HG02885 (cell line): ENCODE measurements around the gene TNFRSF17.

ENCODE experiments used
- ATAC-seq: cut with Tn5 transposase; IDR thresholded peaks from one replicate; pipeline ENCODE4 v1.9.1; 2021; ENCODE audit warnings: mild to moderate bottlenecking; ENCODE audit not compliant: unreplicated experiment, poor library complexity

TNFRSF17 gene

DNA sequence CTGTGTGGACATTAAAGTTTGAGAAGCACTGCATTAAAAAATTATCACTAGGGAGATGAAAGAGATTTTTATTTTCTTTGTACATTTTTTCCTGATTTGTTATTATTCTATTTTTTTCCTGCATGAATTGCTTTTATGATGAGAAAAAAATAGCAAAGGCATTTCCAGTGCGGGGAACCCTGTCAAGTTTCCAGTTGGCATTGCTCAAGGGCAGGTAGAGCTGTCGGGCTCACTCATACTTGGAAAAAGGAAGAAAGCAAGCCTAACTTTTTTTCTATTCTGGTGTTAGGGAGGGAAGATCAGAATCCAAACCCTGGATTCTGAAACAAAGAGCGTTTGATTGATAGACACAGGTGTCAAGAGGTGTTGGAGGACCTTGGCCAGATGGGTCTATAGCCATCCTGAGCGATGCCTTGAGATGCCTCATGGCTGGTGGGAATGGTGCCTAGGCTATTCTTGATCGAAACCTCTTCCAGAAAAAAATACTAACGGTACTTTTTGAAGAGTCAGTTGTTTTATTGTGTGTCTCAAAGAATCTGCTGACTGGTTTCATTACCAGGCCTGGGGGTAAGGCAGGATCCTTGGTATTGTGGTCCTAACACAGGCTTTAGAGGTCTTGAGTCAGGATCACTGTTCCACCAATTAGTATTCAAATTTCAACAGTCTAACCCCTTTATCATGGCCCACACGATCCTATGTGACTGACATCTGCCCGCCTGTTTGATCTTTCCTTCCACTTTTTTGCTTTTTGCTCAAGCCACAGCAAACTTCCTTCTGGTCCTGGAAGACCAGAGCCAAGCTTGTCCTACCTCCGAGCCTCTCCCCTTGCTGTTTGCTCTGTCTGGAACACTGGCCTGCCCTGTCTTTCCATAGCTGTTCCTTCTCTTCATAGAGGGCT is 31.7 kb downstream of the TNFRSF17 start:
- no peak for ATAC-seq

DNA sequence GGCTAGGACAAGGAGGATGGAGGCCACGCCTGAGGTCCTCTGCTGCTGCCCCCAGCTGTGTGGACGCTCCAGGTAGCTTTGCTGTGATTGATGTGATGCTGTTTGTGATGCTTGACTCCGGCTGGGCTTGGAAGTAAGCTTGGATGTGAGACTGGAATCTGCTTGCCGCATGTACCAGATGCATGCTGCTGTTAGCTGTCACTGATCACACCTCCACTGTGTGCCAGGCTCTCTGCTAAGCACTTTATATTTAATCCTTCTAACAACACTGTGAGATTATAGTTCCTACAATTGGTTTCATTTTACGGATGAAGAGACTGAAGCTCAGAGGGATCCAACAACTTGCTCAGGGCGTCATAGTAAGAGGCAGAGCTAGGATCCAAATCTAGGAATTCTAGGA is 35.0 kb downstream of the TNFRSF17 start:
- ATAC-seq: no peak

DNA sequence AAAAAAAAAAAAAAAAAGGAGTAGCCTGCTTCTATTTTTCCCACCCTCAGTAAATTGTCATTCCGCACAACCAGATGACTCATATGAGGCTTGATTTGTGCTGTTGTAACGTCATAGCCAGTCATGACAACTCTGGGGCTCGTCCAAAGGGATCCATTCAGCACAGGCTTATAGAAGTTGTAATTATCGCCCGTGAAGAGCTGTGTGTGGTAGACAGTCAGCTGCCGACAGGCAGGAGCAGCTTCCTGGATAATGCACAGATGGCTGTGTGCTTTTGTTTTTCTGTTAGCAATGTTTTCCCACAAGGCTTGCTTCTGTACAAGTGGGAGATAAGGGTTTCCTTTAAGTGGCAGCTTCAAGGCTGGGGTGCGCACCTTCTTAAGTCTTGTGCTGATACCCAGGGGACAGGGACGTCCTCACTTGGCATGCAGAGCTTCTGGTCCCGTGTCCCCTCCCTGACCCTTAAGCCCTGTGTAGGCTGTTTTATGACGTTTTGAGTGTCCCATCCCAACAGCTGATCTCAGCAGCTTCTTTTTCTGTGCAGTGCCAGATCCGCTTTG is 37.5 kb downstream of the TNFRSF17 start:
- ATAC-seq: no peak

DNA sequence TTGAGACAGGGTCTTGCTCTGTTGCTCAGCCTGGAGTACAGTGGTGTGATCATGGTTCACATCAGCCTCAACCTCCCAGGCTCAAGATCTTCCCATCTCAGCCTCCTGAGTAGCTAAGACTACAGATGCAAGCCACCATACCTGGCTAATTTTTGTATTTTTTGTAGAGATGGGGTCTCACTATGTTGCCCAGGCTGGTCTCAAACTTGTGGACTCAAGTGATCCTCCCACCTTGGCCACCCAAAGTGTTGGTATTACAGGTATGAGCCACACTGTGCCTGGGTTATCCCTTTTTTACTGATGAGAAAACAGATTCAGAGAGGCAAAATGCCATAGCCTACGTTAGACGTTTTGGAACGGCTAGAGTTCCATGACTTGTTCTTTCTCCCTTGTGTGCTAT is 41.6 kb downstream of the TNFRSF17 start:
- ATAC-seq: no peak

DNA sequence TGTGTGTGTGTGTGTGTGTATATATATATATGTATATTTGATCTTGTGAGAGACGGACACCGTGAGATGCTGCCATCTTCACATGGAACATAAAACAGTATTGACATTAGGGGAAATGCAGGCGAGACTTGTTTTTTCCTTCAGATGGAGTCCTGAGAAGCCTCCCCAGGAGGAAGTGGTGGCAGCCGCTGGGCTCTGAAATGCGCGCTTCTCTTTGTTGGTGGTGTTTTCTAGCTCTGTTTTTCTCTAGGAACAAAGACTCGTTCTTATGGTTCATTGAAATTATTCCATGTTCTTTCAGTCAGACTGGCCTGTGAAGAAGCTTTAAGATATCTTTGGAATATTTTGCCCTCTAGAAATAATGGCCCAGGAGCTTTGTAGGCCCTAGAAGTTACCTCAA is 44.5 kb downstream of the TNFRSF17 start:
- ATAC-seq: no peak

DNA sequence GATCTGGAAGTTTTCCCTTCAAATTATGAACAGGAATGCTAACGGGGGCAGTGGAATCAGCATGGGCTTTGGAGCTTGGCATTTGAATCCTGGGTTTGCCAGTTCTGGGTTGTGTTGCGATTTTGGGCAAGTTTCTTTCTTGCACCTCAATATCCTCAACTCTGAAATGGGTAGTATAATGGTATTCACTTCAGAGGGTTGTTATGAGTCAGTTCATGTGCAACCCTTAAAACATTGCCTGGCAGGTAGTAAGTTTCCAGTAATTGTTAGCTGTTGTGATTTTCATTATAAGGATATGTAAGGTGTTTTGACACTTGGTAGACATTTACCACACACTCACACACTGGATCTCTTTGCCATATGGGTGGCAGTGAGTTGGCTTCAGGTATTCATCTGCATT is 44.9 kb downstream of the TNFRSF17 start:
- no peak for ATAC-seq

DNA sequence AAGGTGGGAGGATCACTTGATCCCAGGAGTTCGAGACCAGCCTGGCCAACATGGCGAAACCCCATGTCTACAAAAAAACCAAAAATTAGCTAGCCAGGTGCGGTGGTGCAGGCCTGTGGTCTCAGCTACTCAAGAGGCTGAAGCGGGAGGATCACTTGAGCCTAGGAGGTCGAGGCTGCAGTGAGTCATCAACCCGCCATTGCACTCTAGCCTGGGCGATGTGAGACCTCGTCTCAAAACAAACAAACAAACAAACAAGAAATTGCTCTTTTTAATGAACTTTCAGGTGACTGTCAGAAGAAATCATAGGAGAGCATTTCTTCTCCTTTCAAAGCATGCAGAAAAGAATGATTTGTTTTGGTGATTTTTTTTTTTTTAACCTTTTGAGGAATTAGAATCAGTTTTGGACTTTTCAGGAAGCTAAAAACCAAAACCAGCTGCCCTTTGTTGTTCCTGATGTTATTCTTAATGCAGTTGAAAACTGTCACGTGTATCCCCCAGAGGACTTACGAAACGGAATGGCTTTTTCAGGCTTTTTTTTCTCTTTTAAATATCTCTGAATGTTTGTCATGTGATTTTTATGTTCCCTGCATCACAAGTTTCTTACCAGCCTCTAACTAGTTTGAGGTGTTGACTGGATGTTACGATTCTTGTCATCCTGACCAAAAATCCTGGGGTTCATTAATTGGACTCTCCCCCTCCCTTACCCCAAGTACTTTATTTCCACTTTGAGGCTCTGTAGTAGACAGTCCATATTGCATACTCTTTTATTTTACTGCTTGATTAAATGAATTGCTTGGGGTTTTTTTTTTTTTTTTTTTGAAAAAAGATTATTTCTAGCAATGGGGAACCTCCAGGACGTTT is 45.6 kb downstream of the TNFRSF17 start:
- ATAC-seq: no peak

DNA sequence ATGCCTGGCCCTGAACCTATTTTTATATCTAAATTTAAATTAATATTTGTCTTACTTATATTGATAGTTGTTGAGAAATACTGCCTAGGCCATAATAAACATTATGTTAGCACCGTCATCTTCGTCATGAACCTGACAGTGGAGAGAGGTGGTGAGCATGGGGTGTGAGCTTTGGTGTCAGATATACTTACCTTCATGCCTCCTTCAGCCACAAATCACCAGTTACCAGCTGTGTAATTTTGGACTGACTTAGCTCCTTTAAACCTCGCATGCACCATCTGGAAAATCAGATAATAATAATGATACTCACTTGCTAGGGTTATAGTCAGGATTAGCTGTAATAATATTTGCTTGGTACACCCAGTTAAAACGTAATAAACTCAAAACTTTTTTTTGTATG is 46.6 kb downstream of the TNFRSF17 start:
- no peak for ATAC-seq

DNA sequence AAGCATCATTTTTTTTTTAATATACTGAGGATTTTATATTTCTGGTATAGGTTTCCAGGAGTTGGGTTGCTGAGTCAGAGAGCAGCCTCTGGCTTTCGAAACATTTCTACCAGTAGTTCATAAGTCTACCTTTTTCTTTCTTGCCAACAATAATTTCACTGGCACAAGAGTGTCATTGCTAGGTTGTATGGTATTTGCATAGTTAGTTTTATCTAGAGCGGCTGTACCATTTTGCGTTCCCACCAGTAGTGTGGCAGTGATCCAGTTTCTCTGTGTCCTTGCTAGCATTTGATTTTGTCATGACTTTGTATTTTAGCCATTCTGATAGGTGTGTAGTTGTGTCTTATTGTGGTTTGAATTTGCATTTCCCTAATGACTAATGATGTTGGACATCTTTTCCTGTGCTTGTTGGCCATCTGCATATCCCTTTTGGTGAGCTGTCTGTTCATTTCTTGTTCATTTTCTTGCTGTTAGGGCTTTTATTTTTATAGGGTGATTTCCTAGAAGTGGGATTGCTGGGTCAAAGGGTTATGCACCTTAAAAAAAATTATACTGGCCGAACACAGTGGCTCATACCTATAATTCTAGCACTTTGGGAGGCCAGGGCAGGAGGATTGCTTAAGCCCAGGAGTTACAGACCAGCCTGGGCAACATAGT is 51.4 kb downstream of the TNFRSF17 start:
- no peak for ATAC-seq

DNA sequence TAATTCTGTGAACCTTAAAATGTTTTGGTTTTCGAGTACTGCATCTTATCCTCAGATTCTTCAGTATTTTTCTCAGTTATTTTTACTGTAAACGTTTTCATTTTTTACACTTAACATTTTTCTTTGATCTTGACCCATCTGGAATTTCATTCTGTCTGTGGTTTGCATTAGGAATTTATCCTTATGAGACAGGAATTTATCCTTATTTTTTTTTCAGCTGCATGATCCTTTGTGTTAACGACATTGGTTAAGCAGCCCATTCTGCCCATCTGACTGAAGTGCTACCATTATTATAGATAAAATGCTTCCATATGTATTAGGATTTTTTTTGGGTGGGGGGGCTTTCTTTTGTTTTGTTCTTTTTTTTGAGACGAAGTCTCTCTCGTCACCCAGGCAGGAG is 52.5 kb downstream of the TNFRSF17 start:
- ATAC-seq: no peak
